Measurements from ENCODE around the gene ODC1.

ODC1 gene

DNA sequence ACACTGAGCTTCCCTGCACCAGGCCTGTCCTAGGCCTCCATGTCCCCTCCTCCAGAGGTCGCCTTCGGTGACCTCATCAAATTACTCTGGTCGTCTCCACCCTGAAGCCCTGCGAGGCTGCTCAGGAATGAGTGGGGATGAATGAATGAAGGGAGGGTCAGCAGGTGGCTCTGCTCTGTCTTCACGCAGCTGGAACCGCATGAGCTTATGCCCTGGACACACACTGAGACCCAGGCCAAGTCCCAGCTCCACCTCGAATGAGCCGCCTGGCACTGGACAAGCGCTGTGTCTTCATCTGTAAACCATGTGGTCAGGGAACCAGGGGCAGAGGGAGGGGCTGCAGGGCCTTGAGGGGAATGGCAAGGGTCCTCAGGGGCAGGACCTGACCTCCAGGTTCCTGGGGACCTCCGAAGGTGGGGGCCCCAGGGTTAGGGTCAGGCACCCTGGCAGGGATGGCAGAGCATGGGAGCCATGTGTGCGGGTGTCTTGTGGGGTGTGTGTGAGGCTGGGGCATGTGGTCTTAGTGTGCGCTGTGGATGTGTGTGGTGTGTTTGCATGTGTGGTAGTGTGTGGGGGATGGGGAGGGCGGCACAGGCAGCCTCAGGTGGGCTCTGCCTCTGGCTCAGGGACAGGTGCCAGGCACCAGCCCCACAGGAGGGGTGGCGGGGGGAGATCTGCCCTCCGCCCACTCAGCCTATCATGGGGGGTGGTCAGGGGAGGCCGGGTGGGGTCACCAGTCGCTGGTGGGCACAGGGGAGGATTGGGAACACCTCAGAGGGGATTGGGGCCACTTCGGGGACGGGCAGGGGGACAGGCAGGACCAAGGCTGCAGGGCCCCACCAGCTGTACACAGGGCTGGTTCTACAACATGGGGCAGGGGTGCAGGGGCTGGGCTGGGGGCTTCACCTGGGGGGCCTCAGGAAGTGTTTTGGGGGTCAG is 13.9 kb downstream of the ODC1 start:
- DNase-seq (ENCODE audit: low read depth): no peak

DNA sequence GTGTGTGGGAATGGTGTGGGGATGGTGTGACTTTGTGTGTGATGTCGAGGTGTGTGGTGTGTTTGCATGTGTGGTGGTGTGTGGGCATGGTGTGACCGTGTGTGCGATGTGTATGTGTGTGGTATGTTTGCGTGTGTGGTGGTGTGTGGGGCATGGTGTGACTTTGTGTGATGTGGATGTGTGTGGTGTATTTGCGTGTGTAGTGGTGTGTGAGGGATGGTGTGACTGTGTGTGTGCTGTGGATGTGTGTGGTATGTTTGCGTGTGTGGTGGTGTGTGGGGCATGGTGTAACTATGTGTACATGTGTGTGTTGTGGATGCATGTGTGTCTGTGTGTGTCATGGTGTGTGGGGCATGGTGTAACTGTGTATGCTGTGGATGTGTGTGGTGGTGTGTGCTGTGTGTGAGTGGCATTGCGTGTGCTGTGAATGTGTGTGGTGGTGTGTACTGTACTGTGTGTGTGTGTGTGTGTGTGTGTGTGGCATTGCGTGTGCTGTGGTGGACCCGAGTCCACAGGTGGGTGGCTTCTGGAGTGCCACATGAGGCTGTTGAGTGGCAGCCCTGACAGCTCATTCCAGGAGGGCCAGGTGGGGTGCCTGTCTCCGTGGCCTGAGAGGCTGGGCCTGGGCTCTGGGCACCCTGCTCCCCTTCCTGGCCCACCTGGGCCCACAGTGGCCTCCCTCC is 14.7 kb downstream of the ODC1 start:
- DNase-seq (ENCODE audit: low read depth): no peak

DNA sequence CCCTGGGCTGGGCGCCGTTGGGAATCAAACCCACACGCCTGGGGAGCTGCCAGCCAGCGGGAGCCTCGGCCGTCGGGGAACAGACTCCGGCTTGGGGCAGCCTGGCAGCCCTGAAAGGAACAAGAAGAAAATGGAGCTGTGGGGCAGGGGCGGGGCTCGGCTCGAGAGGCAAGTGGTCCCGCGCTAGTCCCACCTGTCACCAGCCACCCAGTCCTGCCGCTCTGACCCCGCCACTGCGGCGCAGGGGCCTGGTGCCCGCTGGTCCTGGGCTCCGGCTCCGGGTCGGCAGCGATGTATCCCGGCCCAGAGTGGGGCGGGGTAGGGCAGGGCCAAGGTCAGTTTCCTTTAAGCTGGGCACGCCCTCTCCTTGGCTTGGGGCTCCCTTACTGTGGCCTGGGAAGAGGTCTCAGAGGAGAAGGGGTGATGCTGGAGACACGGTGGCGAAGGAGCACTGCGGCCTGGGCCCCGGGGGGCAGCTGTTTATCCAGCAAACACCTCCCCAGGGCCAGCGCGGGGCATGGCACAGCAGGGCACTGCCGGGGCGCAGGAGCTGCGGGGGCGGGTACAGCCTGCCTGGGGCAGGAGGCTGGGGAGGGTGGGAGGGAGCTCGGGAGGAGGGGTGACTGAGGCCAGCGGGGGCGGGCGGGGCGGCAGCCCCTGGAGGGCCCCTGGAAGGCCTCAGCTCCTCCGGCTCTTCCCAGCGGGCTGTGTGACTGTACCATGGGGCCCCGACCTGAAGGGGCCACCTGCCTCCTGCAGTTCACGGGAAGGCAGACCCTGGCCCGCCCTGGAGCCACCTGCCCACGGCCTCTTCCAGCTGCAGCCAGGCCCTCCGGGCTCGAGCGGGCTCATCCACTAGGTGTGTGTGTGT is 15.6 kb downstream of the ODC1 start:
- no peak for DNase-seq (ENCODE audit: low read depth)

DNA sequence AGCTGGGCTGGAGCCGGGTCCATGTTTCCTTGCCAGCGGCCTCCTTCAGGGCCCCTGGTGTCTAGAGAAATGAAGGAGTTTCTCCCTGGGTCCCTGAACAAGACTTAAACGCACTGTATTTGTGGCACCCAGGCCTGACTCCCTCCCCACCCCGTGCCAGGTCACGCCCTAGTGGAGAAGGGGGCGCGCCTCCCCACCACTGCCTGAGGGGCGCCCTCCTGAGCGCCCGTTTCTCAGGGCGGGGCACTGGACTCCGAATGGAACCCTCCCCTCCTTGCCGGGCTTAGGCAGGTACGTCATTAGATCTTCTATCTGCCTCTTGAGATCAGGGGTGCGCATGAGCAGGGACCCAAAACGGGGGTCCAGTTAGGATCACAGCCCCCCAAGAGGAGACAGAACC is 16.3 kb downstream of the ODC1 start:
- DNase-seq (ENCODE audit: low read depth): no peak

DNA sequence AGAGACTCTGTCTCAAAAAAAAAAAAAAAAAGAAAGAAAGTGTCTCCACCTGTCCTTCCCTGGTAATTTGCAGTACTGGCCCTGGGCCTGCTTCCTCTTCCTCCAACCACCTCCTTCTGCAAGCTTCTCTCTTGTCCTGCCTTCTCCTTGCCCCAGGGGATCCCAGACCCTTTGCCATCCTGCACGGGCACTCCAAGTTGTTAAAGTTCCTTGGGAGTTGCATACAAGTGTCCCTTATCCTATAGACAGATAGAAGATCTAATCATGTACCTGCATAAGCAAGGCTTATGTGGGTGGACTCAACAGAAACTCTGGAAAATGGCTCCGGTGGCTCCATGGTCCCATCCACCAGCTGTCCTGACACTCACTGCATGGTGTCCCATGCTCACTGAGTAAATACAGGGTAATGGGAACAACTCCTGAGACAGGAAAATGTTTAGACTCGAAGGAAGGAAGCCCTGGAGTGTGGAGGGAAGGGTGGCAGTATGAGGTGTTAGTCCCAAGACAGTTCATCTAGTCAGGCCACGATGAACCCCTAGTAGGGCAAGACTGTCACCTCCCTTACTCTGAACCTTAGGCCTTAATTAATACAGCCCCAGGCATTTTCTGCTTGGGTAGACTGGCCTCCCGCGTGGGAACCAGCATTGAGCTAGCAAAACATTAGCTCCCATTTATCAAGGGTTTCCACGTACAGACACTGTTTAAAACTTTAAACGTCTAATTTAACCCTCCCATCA is 17.1 kb downstream of the ODC1 start:
- no peak for DNase-seq (ENCODE audit: low read depth)

DNA sequence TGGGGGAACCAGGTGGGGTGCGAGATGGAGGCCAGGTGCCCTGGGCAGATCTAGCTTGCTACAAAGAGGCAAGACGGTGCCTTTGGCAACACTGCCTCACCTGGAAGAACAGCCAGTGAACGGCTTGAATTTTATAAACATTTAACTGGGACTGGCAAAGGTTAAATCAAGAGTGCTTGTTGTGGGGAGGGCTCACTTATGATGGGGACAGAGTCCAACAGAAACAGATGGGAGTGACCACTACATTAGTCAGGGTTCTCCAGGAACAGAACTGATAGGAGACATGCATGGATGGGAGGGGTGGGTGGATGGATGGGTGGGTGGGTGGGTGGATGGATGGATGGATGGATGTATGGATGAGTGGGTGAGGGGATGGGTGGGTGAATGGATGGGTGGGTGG is 19.2 kb downstream of the ODC1 start:
- no peak for DNase-seq (ENCODE audit: low read depth)

DNA sequence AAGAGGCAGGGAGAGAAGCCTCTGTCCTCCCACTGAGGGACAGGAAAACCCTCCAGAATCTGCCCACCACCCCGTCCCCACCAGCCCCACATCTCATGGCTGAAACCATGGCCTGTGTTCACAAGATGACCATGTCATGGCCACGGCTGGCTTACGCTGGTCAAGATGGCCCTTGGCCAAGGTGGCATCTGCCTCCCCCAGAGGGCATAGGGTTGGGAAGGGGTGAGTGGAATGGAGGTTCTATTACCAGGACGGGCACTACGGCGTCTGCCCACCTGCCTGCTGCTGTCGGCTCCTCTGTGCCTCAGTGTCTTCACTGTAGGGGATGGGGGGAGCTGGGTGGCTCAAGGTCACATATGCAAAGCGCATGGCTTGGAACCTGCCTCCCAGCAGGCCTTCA is 19.8 kb downstream of the ODC1 start:
- no peak for DNase-seq (ENCODE audit: low read depth)

DNA sequence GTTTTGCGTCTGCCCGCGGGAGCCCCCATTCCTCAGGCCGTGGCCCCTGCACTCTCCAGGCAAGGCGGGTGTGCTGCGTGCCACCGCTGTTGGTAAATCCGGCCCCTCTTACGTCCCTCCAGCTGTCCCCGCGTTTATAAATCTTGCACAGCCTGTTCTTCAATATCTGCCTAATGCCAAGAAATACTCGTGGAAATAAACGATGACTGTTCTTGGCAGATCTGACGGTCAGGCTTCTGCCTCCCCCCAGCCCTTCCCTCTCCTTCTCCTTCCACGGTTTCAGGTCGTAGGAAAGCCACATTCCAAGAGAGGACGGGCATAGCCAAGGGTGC is 20.5 kb downstream of the ODC1 start:
- no peak for DNase-seq (ENCODE audit: low read depth)

DNA sequence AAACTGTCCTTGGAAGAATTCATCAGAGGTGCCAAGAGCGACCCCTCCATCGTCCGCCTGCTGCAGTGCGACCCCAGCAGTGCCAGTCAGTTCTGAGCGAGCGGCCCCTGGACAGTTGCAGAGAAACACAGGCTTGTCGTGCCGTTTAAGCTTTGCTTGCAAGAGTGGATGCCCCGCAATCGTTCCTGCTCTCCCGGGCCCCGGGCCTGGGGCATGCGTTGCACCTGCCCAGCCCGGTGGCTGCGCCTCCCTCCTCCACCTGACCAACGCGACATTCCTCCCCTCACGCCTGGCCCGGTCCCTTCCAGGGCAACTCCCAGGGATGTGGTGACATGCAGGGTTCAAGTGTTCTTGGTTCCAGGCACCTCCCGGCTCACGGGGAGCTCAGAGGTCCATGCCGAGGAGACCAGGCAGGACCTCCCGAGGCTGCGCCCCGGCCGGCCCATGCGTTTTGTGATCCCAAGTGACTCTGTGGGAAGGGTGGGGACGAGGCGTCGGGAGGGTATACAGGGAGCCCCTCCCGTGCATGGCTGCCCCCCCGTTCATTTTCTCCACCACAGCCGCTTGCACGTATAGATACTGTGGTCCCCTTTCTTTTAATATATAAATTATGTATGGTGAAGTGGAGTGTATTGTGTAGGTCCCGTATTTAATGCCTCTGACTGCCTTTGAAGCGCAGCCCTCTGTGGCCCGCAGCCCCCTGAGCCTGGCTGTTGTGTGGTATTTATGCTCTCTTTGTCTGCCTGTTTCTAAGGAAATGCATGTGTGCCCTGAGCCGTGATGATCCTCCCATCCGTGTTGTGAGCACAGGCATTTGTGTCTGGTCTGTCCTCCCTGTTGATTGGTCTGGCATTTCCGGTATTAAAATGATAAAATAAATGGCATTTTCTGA is 21.2 kb downstream of the ODC1 start:
- no peak for DNase-seq (ENCODE audit: low read depth)

DNA sequence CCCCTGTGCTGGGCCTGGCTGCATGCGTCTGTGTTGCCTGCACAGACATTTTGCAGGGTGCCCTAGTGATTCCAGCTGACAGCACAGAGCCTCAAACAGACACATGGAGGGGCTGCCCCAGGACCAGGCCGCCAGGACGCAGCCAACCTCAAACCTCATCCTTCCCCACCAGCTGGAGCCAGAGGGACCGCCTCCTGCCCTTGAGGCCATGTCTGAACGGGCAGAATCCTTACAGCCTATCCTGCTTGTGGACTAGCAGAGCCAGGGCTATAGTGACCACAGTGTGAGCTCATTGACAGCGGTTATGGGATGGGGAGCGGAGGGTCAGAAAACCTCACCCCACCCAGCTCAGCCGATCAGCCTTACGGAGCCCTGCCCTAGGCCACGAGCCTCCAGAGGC is 22.4 kb downstream of the ODC1 start:
- DNase-seq (ENCODE audit: low read depth): no peak

DNA sequence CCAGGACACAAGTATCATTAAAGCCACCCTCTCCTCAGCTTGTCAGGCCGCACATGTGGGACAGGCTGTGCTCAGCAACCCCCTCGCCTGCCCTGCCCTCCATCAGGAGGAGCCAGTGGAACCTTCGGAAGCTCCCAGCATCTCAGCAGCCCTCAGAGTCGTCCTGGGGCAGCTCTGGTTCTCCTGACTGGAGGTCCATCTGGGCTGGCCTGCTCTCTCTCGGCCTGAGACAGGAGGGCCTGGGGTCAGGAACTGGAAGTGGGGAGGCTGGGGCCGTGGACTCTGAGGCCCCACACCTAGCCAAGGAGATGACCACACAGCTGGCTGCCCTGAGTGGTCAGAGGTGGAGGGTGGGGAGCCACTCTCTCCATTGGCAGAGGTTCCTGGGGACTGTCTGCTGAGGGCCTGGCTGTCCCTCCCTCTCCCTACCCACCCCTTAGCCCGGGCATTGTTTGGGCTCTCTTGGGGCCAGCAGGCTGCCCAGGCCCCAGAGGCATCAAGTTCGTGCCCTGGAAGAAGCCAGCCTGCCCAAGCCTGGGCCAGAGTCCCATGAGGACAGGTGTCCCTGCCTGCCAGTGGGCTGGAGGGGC is 23.1 kb downstream of the ODC1 start:
- DNase-seq (ENCODE audit: low read depth): no peak

DNA sequence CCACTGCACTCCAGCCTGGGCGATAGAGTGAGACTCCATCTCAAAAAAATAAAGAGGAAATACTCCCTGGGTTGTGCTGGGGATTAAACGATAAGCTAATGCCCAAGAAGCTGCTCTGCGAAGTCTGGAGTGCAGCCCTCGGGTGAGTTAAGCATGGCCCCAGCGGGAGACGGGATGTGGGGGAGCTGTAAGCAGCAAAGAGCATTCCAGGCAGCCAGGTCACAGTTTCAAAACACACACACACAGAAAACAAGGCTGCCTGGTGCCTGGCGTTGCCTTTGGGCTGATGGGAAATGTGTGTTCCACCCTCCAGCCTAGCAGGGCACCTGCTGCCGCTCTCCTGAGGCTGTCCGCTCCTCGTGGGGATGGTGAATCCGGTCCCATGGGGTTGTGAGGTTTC is 24.1 kb downstream of the ODC1 start:
- no peak for DNase-seq (ENCODE audit: low read depth)

DNA sequence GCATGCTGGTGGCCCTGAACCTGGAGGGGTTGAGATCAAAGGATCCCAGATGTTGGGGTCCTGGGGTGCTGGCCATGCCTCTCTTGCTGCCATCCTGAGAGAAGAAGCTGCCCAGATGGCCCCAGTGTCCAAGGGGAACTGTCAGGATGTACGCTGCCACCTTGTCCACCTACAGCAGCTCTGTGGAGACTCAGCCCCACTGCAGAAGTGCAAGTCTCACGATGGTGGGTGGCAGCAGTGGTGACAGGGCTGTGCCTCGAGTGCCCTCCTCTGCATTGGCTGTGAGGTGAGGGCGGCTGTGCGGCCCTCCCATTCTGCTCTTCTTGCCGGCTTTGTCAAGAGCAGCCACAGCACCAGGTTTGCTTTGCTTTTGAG is 24.7 kb downstream of the ODC1 start:
- no peak for DNase-seq (ENCODE audit: low read depth)

DNA sequence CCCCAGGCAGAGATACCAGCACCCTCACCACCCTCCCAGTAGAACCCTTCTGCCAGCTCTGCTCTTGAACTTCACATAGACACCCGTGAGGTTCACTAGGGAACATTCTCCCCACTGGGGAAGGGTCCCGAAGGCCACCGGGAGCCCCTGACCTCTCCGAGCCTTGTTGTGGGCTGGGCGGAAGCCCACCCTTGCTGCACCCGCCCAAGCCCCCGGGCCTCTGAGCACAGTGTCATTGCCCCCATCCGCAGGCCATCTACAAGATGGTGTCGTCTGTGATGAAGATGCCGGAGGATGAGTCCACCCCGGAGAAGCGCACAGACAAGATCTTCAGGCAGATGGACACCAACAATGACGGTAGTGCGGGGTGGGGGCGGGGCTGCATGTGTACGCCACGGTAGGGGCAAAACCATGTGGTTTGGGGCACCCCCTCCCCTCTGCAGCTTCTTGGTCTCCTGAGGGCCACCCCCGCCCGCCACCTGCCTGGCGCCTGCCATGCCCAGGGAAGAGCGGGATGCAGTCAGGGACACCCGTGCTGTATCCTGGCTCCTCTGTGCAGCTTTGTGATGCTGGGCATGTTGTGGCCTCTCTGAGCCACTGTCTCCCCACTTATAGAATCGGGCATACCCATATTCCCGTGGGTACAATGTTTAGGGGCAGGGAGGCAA is 25.3 kb downstream of the ODC1 start:
- DNase-seq (ENCODE audit: low read depth): no peak

DNA sequence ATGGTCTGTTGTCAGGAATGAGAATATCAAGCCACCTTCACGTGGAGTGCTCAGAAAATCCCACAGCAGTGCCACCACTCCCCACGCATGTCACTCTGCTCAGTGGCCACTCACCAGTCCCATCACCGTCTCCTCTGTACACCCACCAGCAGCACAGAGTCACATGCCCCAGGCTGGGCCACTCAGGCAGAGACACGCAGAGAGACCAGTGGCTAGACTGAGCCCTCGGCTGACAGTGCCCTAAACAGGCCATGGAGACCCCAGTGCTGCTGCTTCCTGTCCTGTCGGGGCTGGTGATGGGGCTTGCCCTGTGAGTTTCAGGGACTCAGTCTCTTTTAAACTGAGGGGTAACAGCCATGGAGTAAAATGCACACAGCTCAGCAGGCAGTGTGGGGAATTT is 25.9 kb downstream of the ODC1 start:
- DNase-seq (ENCODE audit: low read depth): no peak

DNA sequence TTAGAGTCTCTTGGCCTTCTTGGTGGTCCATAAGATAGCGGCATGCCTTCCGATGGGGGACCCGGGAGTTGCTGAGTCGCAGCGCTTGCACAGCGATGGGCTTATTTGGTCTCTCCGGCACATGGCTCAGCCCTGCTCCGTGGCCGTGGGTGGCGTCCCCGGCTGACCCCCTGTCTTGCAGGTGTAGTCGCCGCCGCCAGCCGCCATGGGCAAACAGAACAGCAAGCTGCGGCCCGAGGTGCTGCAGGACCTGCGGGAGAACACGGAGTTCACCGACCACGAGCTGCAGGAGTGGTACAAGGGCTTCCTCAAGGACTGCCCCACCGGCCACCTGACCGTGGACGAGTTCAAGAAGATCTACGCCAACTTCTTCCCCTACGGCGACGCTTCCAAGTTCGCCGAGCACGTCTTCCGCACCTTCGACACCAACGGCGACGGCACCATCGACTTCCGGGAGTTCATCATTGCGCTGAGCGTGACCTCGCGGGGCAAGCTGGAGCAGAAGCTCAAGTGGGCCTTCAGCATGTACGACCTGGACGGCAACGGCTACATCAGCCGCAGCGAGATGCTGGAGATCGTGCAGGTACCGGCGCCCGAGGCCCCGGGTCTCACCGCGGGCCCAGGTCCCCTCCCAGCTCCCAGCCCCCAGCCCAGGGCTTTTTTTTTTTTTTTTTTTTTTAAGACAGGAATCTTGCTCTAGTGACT is 28.4 kb downstream of the ODC1 start:
- DNase-seq (ENCODE audit: low read depth): no peak

DNA sequence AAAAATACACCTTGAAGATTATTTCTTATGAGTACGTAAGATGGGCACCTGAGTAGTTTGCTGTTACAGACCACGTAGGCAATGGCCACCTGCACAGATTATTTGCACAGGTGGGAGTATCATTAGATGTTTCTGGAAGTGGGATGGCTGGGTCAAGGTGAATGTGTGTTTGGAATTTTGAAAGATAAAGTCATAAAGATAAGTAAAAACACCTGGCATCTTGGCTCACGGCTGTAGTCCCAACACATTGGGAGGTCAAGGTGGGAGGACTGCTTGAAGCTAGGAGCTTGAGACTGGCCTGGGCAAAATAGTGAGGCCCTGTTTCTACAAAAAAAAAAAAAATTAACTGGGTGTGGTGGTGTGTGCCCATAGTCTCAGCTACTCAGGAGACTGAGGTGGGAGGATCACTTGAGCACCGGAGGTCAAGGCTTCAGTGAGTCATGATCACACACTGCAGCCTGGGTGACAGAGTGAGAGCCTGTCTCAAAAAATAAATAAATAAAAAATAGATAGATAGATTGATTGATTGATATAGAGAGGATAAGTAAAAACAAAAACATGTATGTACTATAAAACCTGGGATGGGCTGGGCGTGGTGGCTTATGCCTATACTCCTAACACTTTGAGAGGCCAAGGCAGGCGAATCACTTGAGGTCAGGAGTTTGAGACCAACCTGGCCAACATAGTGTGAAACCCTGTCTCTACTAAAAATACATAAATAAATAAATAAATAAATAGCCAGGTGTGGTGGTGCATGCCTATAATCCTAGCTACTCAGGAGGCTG is 30.4 kb downstream of the ODC1 start:
- DNase-seq (ENCODE audit: low read depth): no peak

DNA sequence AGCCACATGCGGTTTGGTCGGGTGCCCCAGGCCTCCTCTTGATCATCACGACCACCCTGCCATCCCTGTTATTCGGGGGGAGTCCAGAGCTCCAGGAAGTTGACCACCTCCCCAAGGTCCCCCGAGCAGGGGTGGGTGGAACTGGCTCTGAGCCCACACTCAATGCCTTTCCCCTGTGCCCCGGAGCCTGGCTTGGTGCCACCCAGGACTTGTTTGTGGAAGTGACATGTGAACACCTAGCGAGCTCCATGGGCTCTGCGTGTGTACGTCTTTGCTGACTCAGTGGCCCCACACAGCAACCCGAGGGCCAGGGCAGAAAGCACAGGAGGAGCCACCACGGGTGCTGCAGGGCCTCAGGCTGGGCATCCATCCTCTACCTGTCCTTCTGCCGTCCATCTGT is 32.5 kb downstream of the ODC1 start:
- no peak for DNase-seq (ENCODE audit: low read depth)

DNA sequence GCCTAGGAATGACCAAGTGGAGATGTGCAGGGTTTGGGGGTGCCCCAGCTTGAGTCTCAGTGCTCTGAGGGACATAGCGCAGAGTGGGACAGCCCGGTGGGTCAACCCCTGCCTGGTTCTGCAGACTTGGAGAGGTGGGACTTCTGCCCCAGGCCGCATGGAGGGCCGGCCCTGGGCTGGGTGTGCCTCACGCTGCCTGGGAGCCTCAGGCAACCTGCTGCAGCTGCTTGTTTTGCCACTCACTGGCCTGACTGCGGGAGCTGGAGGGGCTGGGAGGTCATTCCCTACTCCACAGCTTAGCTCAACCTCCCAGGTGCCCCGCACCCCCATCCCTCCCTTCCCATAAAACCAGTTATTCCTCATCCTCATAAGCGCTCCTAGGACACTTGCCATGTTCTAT is 33.1 kb downstream of the ODC1 start:
- DNase-seq (ENCODE audit: low read depth): no peak
